ENCODE results near the gene PRKCE. TPM values are rescaled to one million over a fixed set of nuclear protein-coding genes. Genes with fewer than 3 reads are reported as not detected.

PRKCE gene
- total RNA-seq, 1 donor from 2014 or later: 12.0 TPM

DNA sequence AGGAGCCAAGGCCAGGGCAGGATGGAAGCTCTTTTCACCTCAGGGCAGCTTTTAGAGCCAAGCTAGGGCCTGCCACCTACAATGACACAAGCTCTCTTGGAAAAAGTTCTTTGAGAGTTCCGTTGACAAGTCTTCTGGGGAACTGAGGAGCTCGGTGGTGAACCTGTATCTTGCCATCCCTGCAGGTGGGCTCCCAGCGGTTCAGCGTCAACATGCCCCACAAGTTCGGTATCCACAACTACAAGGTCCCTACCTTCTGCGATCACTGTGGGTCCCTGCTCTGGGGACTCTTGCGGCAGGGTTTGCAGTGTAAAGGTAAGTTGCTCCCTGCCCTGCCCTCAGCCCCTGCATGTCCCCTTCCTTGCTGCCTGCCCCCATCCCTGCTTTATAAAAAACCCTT is 332.9 kb downstream of the PRKCE start:
- Mint-ChIP-seq H3K4me3 (ENCODE audit: unreplicated experiment) (no peak overlapping the region), H3K36me3 (ENCODE audit: low read depth) (peaks cover 11% of the 10 kb centered on the region), H3K4me1 (ENCODE audit: low read depth) (peaks cover 4% of the 10 kb centered on the region), H3K27me3 (ENCODE audit: low read depth) (no peaks in the 10 kb centered on the region), H3K27ac (ENCODE audit: unreplicated experiment) (no peak overlapping the region), H3K9me3 (ENCODE audit: low read depth) (no peaks in the 10 kb centered on the region)
- no peak for DNase-seq (ENCODE audit: low spot score)
- TF ChIP-seq, protein P1, sequence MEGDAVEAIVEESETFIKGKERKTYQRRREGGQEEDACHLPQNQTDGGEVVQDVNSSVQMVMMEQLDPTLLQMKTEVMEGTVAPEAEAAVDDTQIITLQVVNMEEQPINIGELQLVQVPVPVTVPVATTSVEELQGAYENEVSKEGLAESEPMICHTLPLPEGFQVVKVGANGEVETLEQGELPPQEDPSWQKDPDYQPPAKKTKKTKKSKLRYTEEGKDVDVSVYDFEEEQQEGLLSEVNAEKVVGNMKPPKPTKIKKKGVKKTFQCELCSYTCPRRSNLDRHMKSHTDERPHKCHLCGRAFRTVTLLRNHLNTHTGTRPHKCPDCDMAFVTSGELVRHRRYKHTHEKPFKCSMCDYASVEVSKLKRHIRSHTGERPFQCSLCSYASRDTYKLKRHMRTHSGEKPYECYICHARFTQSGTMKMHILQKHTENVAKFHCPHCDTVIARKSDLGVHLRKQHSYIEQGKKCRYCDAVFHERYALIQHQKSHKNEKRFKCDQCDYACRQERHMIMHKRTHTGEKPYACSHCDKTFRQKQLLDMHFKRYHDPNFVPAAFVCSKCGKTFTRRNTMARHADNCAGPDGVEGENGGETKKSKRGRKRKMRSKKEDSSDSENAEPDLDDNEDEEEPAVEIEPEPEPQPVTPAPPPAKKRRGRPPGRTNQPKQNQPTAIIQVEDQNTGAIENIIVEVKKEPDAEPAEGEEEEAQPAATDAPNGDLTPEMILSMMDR (IDR thresholded peaks at IDR 0.05): no peak

DNA sequence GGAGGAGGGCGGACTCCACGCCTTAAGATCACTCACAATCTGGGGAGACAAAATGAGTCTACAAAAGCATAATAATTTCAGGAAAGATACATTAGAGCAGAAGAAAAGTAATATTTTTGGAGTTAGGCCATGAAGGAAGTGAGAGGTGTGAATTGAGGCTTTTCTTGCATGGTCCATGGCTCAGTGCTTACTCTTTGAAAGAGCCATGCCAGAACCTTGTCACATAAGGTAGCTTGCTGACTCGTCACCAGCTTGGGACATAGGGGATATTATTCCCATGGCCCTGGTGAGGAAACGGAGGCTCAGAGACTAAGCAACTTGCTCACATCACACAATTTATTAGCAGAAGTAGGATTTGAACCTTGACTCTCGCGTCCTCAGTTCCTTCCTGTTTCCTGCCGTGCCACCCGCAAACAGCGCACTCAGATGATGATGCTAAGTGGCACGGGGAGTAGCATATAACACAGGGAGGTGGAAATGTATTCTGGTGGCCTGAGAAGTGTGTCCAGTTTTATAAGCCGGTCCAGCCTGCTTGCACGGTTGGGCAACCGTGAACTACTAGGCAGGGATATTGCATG is 333.5 kb downstream of the PRKCE start:
- H3K4me3 Mint-ChIP-seq (ENCODE audit: unreplicated experiment): no peak overlapping the region
- H3K27me3 Mint-ChIP-seq (ENCODE audit: low read depth): no peaks in the 10 kb centered on the region
- no peak for DNase-seq (ENCODE audit: low spot score)
- peaks cover 9% of the 10 kb centered on the region for H3K4me1 Mint-ChIP-seq (ENCODE audit: low read depth)
- TF ChIP-seq, protein P1 (IDR thresholded peaks at IDR 0.05): no peak
- no peak overlapping the region for H3K27ac Mint-ChIP-seq (ENCODE audit: unreplicated experiment)
- H3K9me3 Mint-ChIP-seq (ENCODE audit: low read depth): no peaks in the 10 kb centered on the region
- H3K36me3 Mint-ChIP-seq (ENCODE audit: low read depth): peaks cover 11% of the 10 kb centered on the region

DNA sequence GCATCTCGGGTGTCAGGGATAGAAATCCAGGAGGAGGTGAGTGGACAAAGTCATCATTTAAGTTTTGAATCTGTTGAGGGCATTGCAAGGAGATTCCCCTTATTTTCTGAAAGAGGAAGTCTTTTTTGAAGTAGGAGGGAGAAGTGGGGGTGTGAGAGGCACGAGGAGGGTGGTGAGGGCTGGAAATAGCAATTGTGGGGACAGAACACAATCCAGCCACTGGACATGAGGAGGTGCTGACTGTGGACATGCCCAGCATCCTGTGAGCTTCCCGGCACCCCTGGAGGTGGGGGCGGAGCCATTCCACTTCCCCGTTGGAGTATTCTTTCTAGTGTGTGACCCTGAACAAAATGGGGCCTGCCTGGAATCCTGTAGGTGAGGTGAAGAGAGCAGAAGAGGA is 335.0 kb downstream of the PRKCE start:
- H3K36me3 Mint-ChIP-seq (ENCODE audit: low read depth): peaks cover 11% of the 10 kb centered on the region
- TF ChIP-seq, protein P1 (IDR thresholded peaks at IDR 0.05): no peak
- no peak for DNase-seq (ENCODE audit: low spot score)
- H3K4me3 Mint-ChIP-seq (ENCODE audit: unreplicated experiment): no peak overlapping the region
- H3K4me1 Mint-ChIP-seq (ENCODE audit: low read depth): peaks cover 11% of the 10 kb centered on the region
- no peaks in the 10 kb centered on the region for H3K9me3 Mint-ChIP-seq (ENCODE audit: low read depth)
- H3K27ac Mint-ChIP-seq (ENCODE audit: unreplicated experiment): no peak overlapping the region
- no peaks in the 10 kb centered on the region for H3K27me3 Mint-ChIP-seq (ENCODE audit: low read depth)

DNA sequence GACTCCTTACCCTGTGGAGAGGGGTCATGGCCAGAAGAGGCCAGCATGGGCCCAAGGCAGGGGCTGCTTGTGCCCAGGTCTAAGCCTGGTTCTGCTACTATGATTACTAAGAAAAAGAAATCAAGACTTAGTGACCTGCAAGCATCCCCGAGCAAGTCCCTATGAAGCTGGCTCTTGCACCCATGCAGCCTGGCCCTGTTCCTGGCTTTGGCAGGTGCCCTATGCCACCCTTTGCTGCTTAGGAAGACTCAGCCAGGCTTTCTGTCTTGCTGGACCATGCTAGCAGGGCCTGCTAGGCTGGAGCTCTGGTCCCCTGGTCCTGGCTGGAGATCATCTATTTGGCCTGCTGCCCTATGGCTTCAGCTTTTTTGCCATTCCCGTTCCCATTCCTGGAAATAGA is 336.4 kb downstream of the PRKCE start:
- Mint-ChIP-seq H3K27ac (ENCODE audit: unreplicated experiment) (no peak overlapping the region), H3K4me3 (ENCODE audit: unreplicated experiment) (no peak overlapping the region), H3K36me3 (ENCODE audit: low read depth) (peaks cover 5% of the 10 kb centered on the region), H3K9me3 (ENCODE audit: low read depth) (no peaks in the 10 kb centered on the region), H3K4me1 (ENCODE audit: low read depth) (peaks cover 25% of the 10 kb centered on the region), H3K27me3 (ENCODE audit: low read depth) (no peaks in the 10 kb centered on the region)
- TF ChIP-seq, protein P1 (IDR thresholded peaks at IDR 0.05): no peak
- DNase-seq (ENCODE audit: low spot score): no peak

DNA sequence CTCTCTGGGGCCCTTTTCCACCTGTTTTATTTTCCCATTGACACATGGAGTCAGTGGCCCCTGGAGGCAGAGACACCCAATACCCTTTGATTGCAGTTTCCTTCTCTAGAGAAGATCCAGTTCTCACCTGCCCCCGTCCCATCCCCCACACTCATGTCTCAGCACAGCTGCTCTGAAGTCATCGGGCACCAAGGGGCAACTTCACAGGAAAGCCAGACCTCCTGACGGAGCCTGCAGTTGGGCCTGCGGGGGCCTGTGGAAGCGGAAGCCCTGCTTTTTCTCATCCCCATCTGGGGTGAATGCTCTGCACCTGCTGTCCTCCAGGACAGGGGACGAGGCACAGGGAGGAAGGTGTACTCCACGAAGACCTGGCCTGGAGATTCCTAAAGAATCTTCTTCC is 337.4 kb downstream of the PRKCE start:
- no peak for DNase-seq (ENCODE audit: low spot score)
- Mint-ChIP-seq H3K9me3 (ENCODE audit: low read depth) (no peaks in the 10 kb centered on the region), H3K27me3 (ENCODE audit: low read depth) (no peaks in the 10 kb centered on the region), H3K27ac (ENCODE audit: unreplicated experiment) (no peak overlapping the region), H3K36me3 (ENCODE audit: low read depth) (peaks cover 5% of the 10 kb centered on the region), H3K4me3 (ENCODE audit: unreplicated experiment) (no peak overlapping the region), H3K4me1 (ENCODE audit: low read depth) (peaks cover 33% of the 10 kb centered on the region)
- TF ChIP-seq, protein P1 (IDR thresholded peaks at IDR 0.05): no peak
